B cell (primary cell): ENCODE results near the gene SLC16A6. TPM values are rescaled to one million over a fixed set of nuclear protein-coding genes. Genes with fewer than 3 reads are reported as not detected.

Source experiments
- ATAC-seq: fragments of 200-7000 bp; cut with Tn5 transposase; one replicate; pipeline ENCODE4 v1.10.0; 2021; ENCODE audit warnings: low read depth, mild to moderate bottlenecking, moderate number of reproducible peaks, moderate library complexity
- CTCF ChIA-PET: fragments of 350-600 bp; sonication (Branson Sonifier 250); formaldehyde crosslinking; loops from one replicate; lab custom pipeline; 2021; ENCODE audit warnings: antibody characterized with exemption, inconsistent platforms; lab: Charles Lee
- POLR2A ChIA-PET: fragments of 350-600 bp; sonication (Branson Sonifier 250); formaldehyde crosslinking; loops from one replicate; lab custom pipeline; 2021; ENCODE audit warnings: antibody characterized with exemption; lab: Charles Lee
- DNase-seq: peaks from one replicate; pipeline ENCODE4 v3.0.0; 2013
- H2AFZ ChIP-seq: 2 replicates; pipeline ENCODE4 v1.6.1; 2012; ENCODE audit warnings: mild to moderate bottlenecking, low read depth, low read length; ENCODE audit not compliant: insufficient read depth, poor library complexity, severe bottlenecking
- H3K27ac ChIP-seq, 2 donors: 1 replicate in 1 of 2; 2 replicates in 1 of 2; pipeline ENCODE4 v1.5.1; 2012 to 2013; ENCODE audit warnings: low read length in 2 of 2, mild to moderate bottlenecking in 2 of 2, moderate library complexity in 1 of 2
- H3K27me3 ChIP-seq, 4 experiments: fragments of 200-600 bp in 1 of 4; sonication (generic) in 1 of 4; replicated peaks in 1 of 4; 1 replicate in 2 of 4; 2 replicates in 2 of 4; pipeline versions ENCODE4 v1.6.1 to v1.7.0; 2013 to 2016; ENCODE audit warnings: low read length in 3 of 4, mild to moderate bottlenecking in 2 of 4, mixed read lengths in 1 of 4, moderate library complexity in 1 of 4; ENCODE audit not compliant: insufficient read depth in 4 of 4, control insufficient read depth in 3 of 4; ENCODE audit errors: control extremely low read depth in 1 of 4
- H3K36me3 ChIP-seq, 2 experiments: replicated peaks in 1 of 2; 1 replicate in 1 of 2; 2 replicates in 1 of 2; pipeline versions ENCODE4 v1.6.1 to v1.7.1; 2013; ENCODE audit warnings: low read length in 1 of 2; ENCODE audit not compliant: insufficient read depth in 2 of 2, control insufficient read depth in 1 of 2; ENCODE audit errors: control extremely low read depth in 1 of 2, extremely low read depth in 1 of 2
- H3K4me1 ChIP-seq, 2 donors: fragments of 200-600 bp in 1 of 2; sonication (generic) in 1 of 2; 1 replicate in 1 of 2; 2 replicates in 1 of 2; pipeline versions ENCODE4 v1.5.1 to v1.6.1; 2013 to 2017; ENCODE audit warnings: low read length in 2 of 2; ENCODE audit not compliant: control insufficient read depth in 2 of 2, insufficient read depth in 2 of 2
- H3K4me2 ChIP-seq: replicated peaks from 2 replicates; pipeline ENCODE3; 2012; ENCODE audit warnings: mild to moderate bottlenecking, low read depth, low read length; ENCODE audit not compliant: poor library complexity, severe bottlenecking
- H3K4me3 ChIP-seq, 5 experiments: fragments of 200-600 bp in 1 of 5; sonication (generic) in 1 of 5; 1 replicate in 3 of 5; 2 replicates in 2 of 5; pipeline versions ENCODE4 v1.5.1 to v1.7.0; 2011 to 2016; ENCODE audit warnings: low read length in 4 of 5, mild to moderate bottlenecking in 4 of 5, low read depth in 2 of 5, control low read depth in 1 of 5, moderate library complexity in 1 of 5; ENCODE audit not compliant: insufficient read depth in 1 of 5; ENCODE audit errors: control extremely low read depth in 1 of 5, extremely low read depth in 1 of 5
- H3K79me2 ChIP-seq: fragments of 200-600 bp; sonication (generic); one replicate; pipeline ENCODE4 v1.6.0; 2016; ENCODE audit warnings: low read length; ENCODE audit not compliant: control insufficient read depth, insufficient read depth
- H3K9ac ChIP-seq: fragments of 200-600 bp; sonication (generic); 2 replicates; pipeline ENCODE4 v1.6.1; 2017; ENCODE audit warnings: mild to moderate bottlenecking, low read length, moderate library complexity
- H3K9me3 ChIP-seq, 3 donors: one replicate each; pipeline versions ENCODE4 v1.6.1 to v1.7.1; 2013; ENCODE audit warnings: low read length in 2 of 3; ENCODE audit not compliant: control insufficient read depth in 2 of 3, insufficient read depth in 1 of 3; ENCODE audit errors: control extremely low read depth in 1 of 3
- H4K20me1 ChIP-seq: 2 replicates; pipeline ENCODE4 v1.6.0; 2012; ENCODE audit warnings: mild to moderate bottlenecking, low read length; ENCODE audit not compliant: insufficient read depth, control insufficient read depth, poor library complexity, severe bottlenecking
- H3K27ac Mint-ChIP-seq: one replicate; pipeline ENCODE4 v1.8.0; 2021; ENCODE audit warnings: mixed read lengths
- H3K27me3 Mint-ChIP-seq: one replicate; pipeline ENCODE4 v1.8.0; 2021; ENCODE audit warnings: mixed read lengths
- H3K4me1 Mint-ChIP-seq: one replicate; pipeline ENCODE4 v1.8.0; 2021; ENCODE audit warnings: mixed read lengths
- H3K4me3 Mint-ChIP-seq: one replicate; pipeline ENCODE4 v1.8.0; 2021; ENCODE audit warnings: mixed read lengths
- H3K9me3 Mint-ChIP-seq: one replicate; pipeline ENCODE4 v1.8.0; 2022; ENCODE audit warnings: mixed read lengths; ENCODE audit not compliant: insufficient read depth
- EZH2 ChIP-seq: IDR thresholded peaks from 2 replicates; pipeline ENCODE4 v1.6.1; 2012; ENCODE audit warnings: borderline replicate concordance, low read depth, mild to moderate bottlenecking, moderate library complexity, low read length; ENCODE audit not compliant: insufficient read depth, poor library complexity, severe bottlenecking
- WGBS: methylation state at CpG from one replicate; pipeline ENCODE4 v1.1.5; 2013; ENCODE audit warnings: missing lambda C conversion rate; ENCODE audit not compliant: insufficient coverage; 5-methylcytosine and 5-hydroxymethylcytosine counted together
- intact Hi-C: fragments of 100-400 bp; cut with micrococcal nuclease; formaldehyde crosslinking; loops from one replicate; pipeline ENCODE4 v1.10.0; 2022
- polyA plus RNA-seq: library from polyadenylated mRNA; depleted of rRNA; stranded (reverse); fragments of >200 nt; gene quantifications from 2 replicates; pipeline ENCODE4 v1.2.3, GENCODE V29; 2012
- total RNA-seq, 2 donors: library from RNA; stranded (reverse); fragments of 120-200 nt in 1 of 2; gene quantifications; 1 replicate in 1 of 2; 2 replicates in 1 of 2; pipeline versions ENCODE4 v1.2.3 to v1.2.4, GENCODE V29; 2013 to 2022
- TF ChIP-seq, protein P1 (sequence below): fragments of 200-600 bp; IDR thresholded peaks from one replicate; pipeline ENCODE4 v1.8.0; 2022; ENCODE audit warnings: antibody characterized with exemption, mild to moderate bottlenecking

Gene SLC16A6
- total and polyA plus RNA-seq, 2 donors (not counting 1 experiment from before 2014, with no cell fraction given): 1.1 to 3.8 TPM

DNA sequence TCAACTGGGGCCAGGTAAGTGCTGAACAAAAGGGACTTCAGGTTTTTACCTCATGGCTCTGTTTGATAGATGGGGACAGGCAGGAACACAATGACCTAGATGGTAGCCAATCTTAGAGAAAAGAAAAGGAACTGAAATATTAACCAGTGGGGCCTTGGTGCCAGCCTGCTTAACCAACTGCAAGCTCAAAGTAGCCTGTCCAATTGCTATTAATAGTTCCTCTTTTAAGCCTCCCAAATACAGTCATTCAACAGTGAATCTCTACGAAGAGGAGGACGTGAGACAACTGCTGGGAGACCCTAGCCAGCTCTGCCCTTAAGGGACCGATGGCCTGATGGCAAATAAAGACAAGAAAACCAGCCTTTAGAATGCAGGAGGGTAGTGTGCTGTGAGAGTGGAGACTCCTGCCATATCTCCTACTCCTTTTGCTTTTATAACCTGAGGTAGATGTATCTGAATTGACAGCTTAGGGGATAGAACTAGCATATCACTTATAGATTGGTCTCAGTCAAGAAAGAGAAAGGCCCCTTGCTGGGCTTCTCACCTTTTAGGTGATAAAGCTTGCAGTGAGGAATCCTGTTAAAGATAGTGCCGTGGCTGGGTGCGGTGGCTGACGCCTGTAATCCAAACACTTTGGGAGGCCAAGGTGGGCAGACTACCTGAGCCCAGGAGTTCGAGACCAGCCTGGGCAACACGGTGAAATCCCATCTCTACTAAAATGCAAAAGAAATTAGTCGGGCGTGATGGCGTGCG, 28.7 kb upstream of the SLC16A6 start:
- Histone ChIP-seq H3K79me2 (no peaks in the 10 kb centered on the region), H3K9me3 (no peaks in the 10 kb centered on the region), H3K4me3 (no peak overlapping the region), H3K4me2 (peak overlapping the region; percentile 20), H3K36me3 (no peaks in the 10 kb centered on the region), H3K4me1 (peaks cover 27 to 29% of the 10 kb centered on the region in 2 donors), H3K9ac (peak overlapping the region; percentile 2), H2AFZ (no peak overlapping the region), H3K27ac (no peak overlapping the region), H3K27me3 (peaks cover 0 to 5% (median 2%) of the 10 kb centered on the region in 4 experiments), H4K20me1 (no peaks in the 10 kb centered on the region)
- H3K4me3 Mint-ChIP-seq: peak overlapping the region; percentile 43
- H3K27me3 Mint-ChIP-seq: peaks cover 14% of the 10 kb centered on the region
- H3K27ac Mint-ChIP-seq: peak overlapping the region; percentile 53
- intact Hi-C loops: no loop called here
- TF ChIP-seq EZH2: no peak
- WGBS: 83% methylated on average over 4 of the region's 12 CpGs
- H3K4me1 Mint-ChIP-seq: peaks cover 33% of the 10 kb centered on the region
- H3K9me3 Mint-ChIP-seq: no peaks in the 10 kb centered on the region
- ATAC-seq (peak; percentile 65), DNase-seq (peak; percentile 26)
- CTCF ChIA-PET: interaction anchor here (0.5 to 1.4 kb wide), 4 partner anchors 58 to 123 kb away, joined by 3 to 4 read pairs (median 3); no protein-coding TSS in a partner anchor
- POLR2A ChIA-PET: interaction anchor here (0.6 kb wide), 2 partner anchors 100 to 472 kb away, joined by 3 to 4 read pairs; no protein-coding TSS in a partner anchor

DNA sequence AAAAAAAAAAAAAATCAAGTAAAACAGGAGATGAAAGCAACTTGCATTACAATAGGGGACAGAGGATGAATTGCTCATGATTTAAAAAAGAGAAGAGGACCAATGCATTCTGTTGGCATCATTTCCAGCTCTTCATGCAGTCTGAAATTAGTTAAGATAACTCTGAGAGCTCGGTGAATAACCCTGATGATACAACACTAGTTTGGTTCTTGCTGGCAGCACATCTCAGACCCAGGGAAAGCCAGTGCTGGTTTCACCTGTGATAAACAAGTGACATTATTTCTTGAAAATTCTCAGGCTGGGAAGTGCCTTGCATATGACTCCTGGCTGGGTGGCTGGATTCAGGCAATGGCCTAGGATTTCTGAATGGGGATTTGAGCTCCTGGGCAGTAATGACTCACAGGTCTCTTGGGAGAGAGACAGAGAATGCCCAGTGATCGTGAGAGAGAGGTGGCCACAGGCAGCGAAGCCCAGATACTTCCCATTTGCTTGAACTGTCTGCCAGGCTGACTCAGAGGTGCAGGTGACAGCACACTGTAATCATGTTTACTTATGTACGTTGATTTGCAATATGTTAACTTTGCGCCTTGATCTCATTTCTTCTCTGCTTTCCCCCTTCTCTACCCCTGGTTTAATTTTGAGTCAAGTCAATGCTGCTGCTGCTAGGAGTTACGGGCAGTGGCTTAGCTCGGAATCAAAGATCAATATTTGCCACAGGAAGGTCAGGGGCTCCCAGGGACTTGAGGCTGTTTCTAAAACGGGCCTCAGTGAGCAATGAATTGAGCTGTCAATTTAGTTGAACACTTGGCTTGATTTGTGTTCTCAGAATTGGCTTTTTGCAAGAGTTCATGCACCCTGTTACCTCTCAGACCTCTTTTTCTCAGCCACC, 27.4 kb upstream of the SLC16A6 start:
- Histone ChIP-seq H3K27me3 (peaks cover 0 to 5% (median 2%) of the 10 kb centered on the region in 4 experiments), H3K36me3 (no peaks in the 10 kb centered on the region), H3K4me1 (peaks cover 27 to 31% of the 10 kb centered on the region in 2 donors), H3K9ac (no peak overlapping the region), H3K9me3 (no peaks in the 10 kb centered on the region), H3K79me2 (no peaks in the 10 kb centered on the region), H3K27ac (no peak overlapping the region), H2AFZ (no peak overlapping the region), H3K4me2 (no peak overlapping the region), H3K4me3 (no peak overlapping the region), H4K20me1 (no peaks in the 10 kb centered on the region)
- Mint-ChIP-seq H3K4me3 (no peak overlapping the region), H3K27me3 (peaks cover 14% of the 10 kb centered on the region), H3K27ac (no peak overlapping the region), H3K9me3 (no peaks in the 10 kb centered on the region), H3K4me1 (peaks cover 33% of the 10 kb centered on the region)
- no peak for DNase-seq
- CTCF ChIA-PET: interaction anchor here (0.7 to 1.4 kb wide), 3 partner anchors 80 to 119 kb away, joined by 3 to 4 read pairs (median 3); no protein-coding TSS in a partner anchor
- ATAC-seq: no peak
- intact Hi-C loops: no loop called here
- no peak for TF ChIP-seq EZH2
- TF ChIP-seq, protein P1, sequence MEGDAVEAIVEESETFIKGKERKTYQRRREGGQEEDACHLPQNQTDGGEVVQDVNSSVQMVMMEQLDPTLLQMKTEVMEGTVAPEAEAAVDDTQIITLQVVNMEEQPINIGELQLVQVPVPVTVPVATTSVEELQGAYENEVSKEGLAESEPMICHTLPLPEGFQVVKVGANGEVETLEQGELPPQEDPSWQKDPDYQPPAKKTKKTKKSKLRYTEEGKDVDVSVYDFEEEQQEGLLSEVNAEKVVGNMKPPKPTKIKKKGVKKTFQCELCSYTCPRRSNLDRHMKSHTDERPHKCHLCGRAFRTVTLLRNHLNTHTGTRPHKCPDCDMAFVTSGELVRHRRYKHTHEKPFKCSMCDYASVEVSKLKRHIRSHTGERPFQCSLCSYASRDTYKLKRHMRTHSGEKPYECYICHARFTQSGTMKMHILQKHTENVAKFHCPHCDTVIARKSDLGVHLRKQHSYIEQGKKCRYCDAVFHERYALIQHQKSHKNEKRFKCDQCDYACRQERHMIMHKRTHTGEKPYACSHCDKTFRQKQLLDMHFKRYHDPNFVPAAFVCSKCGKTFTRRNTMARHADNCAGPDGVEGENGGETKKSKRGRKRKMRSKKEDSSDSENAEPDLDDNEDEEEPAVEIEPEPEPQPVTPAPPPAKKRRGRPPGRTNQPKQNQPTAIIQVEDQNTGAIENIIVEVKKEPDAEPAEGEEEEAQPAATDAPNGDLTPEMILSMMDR: no peak
- POLR2A ChIA-PET: no interaction called here
- 100% methylated on average over 2 of the region's 8 CpGs for WGBS
